CD14-positive monocyte (primary cell): Measurements from ENCODE around the gene UBIAD1. TPM values are rescaled to one million over a fixed set of nuclear protein-coding genes. Genes with fewer than 3 reads are reported as not detected.

ENCODE experiments used
- DNase-seq, 3 donors: peaks; one replicate each; pipeline ENCODE4 v3.0.0-alpha.2; 2011 to 2022
- H2AFZ ChIP-seq: 2 replicates; pipeline ENCODE4 v1.6.0; 2012; ENCODE audit warnings: mild to moderate bottlenecking, low read depth, low read length, inconsistent platforms; ENCODE audit not compliant: insufficient read depth, poor library complexity, severe bottlenecking
- H3K27ac ChIP-seq, 2 donors: 1 replicate in 1 of 2; 2 replicates in 1 of 2; pipeline ENCODE4 v1.5.1; 2012 to 2013; ENCODE audit warnings: low read length in 2 of 2, control low read depth in 1 of 2, inconsistent platforms in 1 of 2, low read depth in 1 of 2, mild to moderate bottlenecking in 1 of 2
- H3K27me3 ChIP-seq, 2 donors: one replicate each; pipeline versions ENCODE4 v1.6.0 to v1.6.1; 2011 to 2013; ENCODE audit warnings: low read length in 2 of 2; ENCODE audit not compliant: control insufficient read depth in 2 of 2, insufficient read depth in 2 of 2
- H3K36me3 ChIP-seq, 2 donors: replicated peaks in 1 of 2; 1 replicate in 1 of 2; 2 replicates in 1 of 2; pipeline versions ENCODE4 v1.5.1 to v1.6.1; 2012 to 2013; ENCODE audit warnings: low read length in 2 of 2, control low read depth in 1 of 2, inconsistent platforms in 1 of 2, mild to moderate bottlenecking in 1 of 2; ENCODE audit not compliant: insufficient read depth in 2 of 2, control insufficient read depth in 1 of 2
- H3K4me1 ChIP-seq, 2 donors: 1 replicate in 1 of 2; 2 replicates in 1 of 2; pipeline versions ENCODE4 v1.5.1 to v1.6.1; 2012 to 2013; ENCODE audit warnings: low read length in 2 of 2, control low read depth in 1 of 2, inconsistent platforms in 1 of 2, mild to moderate bottlenecking in 1 of 2, moderate library complexity in 1 of 2; ENCODE audit not compliant: insufficient read depth in 2 of 2, control insufficient read depth in 1 of 2
- H3K4me2 ChIP-seq: replicated peaks from 2 replicates; pipeline ENCODE3; 2012; ENCODE audit warnings: low read length, moderate library complexity, mild to moderate bottlenecking; ENCODE audit not compliant: poor library complexity, severe bottlenecking; ENCODE audit errors: extremely low read depth
- H3K4me3 ChIP-seq, 3 experiments: fragments of 200-600 bp in 1 of 3; sonication (generic) in 1 of 3; replicated peaks in 1 of 3; 1 replicate in 2 of 3; 2 replicates in 1 of 3; pipeline ENCODE4 v1.5.1; 2011 to 2013; ENCODE audit warnings: low read length in 3 of 3, mild to moderate bottlenecking in 3 of 3, control low read depth in 2 of 3, low read depth in 2 of 3, inconsistent platforms in 1 of 3, moderate library complexity in 1 of 3
- H3K79me2 ChIP-seq: 2 replicates; pipeline ENCODE4 v1.6.0; 2012; ENCODE audit warnings: mild to moderate bottlenecking, control low read depth, inconsistent platforms, low read length, moderate library complexity; ENCODE audit not compliant: insufficient read depth
- H3K9ac ChIP-seq: 2 replicates; pipeline ENCODE4 v1.6.0; 2017; ENCODE audit warnings: low read length, mild to moderate bottlenecking; ENCODE audit not compliant: insufficient read depth, poor library complexity, severe bottlenecking
- H3K9me3 ChIP-seq, 2 donors: replicated peaks in 1 of 2; 1 replicate in 1 of 2; 2 replicates in 1 of 2; pipeline versions ENCODE4 v1.5.1 to v1.6.1; 2012 to 2013; ENCODE audit warnings: low read length in 2 of 2, control low read depth in 1 of 2; ENCODE audit not compliant: control insufficient read depth in 1 of 2, insufficient read depth in 1 of 2
- H4K20me1 ChIP-seq: 2 replicates; pipeline ENCODE4 v1.6.0; 2012; ENCODE audit warnings: mild to moderate bottlenecking, low read length, control low read depth, moderate library complexity; ENCODE audit not compliant: insufficient read depth
- H3K27ac Mint-ChIP-seq, 7 donors: one replicate each; pipeline ENCODE4 v1.8.0; 2020; ENCODE audit warnings: mild to moderate bottlenecking in 7 of 7, mixed read lengths in 7 of 7, moderate library complexity in 6 of 7, inconsistent platforms in 2 of 7
- H3K27me3 Mint-ChIP-seq, 3 donors: one replicate each; pipeline ENCODE4 v1.8.0; 2021 to 2022; ENCODE audit warnings: low read depth in 3 of 3, mild to moderate bottlenecking in 3 of 3, mixed read lengths in 3 of 3, moderate library complexity in 3 of 3, inconsistent platforms in 1 of 3
- H3K36me3 Mint-ChIP-seq, 2 donors: one replicate each; pipeline ENCODE4 v1.8.0; 2020; ENCODE audit warnings: mixed read lengths in 2 of 2, inconsistent platforms in 1 of 2, mild to moderate bottlenecking in 1 of 2
- H3K4me1 Mint-ChIP-seq: one replicate; pipeline ENCODE4 v1.8.0; 2020; ENCODE audit warnings: mild to moderate bottlenecking, mixed read lengths
- H3K4me3 Mint-ChIP-seq, 2 donors: one replicate each; pipeline ENCODE4 v1.8.0; 2020; ENCODE audit warnings: mild to moderate bottlenecking in 2 of 2, mixed read lengths in 2 of 2, moderate library complexity in 1 of 2
- H3K9me3 Mint-ChIP-seq, 7 donors: one replicate each; pipeline ENCODE4 v1.8.0; 2020 to 2022; ENCODE audit warnings: mixed read lengths in 7 of 7, mild to moderate bottlenecking in 6 of 7, moderate library complexity in 6 of 7, inconsistent platforms in 2 of 7
- WGBS: methylation state at CpG from one replicate; pipeline ENCODE4 v1.1.5; 2013; ENCODE audit warnings: missing lambda C conversion rate; ENCODE audit not compliant: insufficient coverage; 5-methylcytosine and 5-hydroxymethylcytosine counted together
- intact Hi-C, 2 donors: fragments of 100-400 bp; cut with micrococcal nuclease; formaldehyde crosslinking; loops; one replicate each; pipeline versions ENCODE4 v1.15.0 to v1.15.1; 2023
- polyA plus RNA-seq, 3 donors: library from polyadenylated mRNA; depleted of rRNA in 1 of 3; unstranded in 2 of 3; stranded (reverse) in 1 of 3; fragments of 300-500 nt in 2 of 3; fragments of >200 nt in 1 of 3; fragmentation: Illumina TruSeq in 2 of 3; gene quantifications; 1 replicate in 2 of 3; 2 replicates in 1 of 3; pipeline ENCODE4 v1.2.3, GENCODE V29; 2012 to 2021
- TF ChIP-seq, protein P1 (sequence below): fragments of 200-600 bp; IDR thresholded peaks from one replicate; pipeline ENCODE4 v1.8.0; 2022; ENCODE audit warnings: antibody characterized with exemption, mild to moderate bottlenecking

Gene UBIAD1
- polyA plus RNA-seq, 3 donors: 4.3 to 10.5 (median 9.8) TPM

DNA sequence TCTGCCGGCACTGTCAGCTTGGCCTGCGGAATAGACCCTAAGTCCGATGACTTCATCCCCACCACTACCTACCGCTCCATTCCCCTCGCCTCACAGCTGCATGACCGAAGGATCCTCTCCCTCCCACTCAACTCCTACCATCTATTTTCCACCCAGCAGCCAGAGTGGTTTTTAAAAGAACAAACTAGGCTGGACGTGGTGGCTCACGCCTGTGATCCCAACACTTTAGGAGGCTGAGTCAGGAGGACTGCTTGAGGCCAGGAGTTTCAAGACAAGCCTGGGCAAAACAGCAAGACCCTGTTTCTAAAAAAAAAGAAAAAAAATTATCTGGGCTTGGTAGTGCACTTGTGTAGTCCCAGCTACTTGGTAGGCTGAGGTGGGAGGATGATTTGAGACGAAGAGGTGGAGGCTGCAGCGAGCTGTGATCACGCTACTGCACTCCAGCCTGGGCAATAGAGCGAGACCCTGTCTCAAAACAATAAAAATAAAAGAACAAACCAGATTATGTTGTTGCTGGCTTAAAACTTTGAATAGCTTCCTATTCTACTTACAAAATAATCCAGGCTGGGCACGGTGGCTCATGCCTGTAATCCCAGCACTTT, 59.0 kb downstream of the UBIAD1 start:
- TF ChIP-seq, protein P1, sequence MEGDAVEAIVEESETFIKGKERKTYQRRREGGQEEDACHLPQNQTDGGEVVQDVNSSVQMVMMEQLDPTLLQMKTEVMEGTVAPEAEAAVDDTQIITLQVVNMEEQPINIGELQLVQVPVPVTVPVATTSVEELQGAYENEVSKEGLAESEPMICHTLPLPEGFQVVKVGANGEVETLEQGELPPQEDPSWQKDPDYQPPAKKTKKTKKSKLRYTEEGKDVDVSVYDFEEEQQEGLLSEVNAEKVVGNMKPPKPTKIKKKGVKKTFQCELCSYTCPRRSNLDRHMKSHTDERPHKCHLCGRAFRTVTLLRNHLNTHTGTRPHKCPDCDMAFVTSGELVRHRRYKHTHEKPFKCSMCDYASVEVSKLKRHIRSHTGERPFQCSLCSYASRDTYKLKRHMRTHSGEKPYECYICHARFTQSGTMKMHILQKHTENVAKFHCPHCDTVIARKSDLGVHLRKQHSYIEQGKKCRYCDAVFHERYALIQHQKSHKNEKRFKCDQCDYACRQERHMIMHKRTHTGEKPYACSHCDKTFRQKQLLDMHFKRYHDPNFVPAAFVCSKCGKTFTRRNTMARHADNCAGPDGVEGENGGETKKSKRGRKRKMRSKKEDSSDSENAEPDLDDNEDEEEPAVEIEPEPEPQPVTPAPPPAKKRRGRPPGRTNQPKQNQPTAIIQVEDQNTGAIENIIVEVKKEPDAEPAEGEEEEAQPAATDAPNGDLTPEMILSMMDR: no peak
- Mint-ChIP-seq H3K27ac (no peak overlapping the region), H3K4me3 (no peak overlapping the region), H3K9me3 (no peaks in the 10 kb centered on the region), H3K36me3 (no peaks in the 10 kb centered on the region), H3K4me1 (no peaks in the 10 kb centered on the region), H3K27me3 (peaks cover 3 to 6% (median 4%) of the 10 kb centered on the region in 3 donors)
- intact Hi-C loops: no loop called here
- Histone ChIP-seq H3K27me3 (no peaks in the 10 kb centered on the region), H3K79me2 (no peaks in the 10 kb centered on the region), H4K20me1 (no peaks in the 10 kb centered on the region), H3K36me3 (no peaks in the 10 kb centered on the region), H3K4me1 (no peaks in the 10 kb centered on the region), H2AFZ (no peak overlapping the region), H3K4me3 (no peak overlapping the region), H3K9me3 (no peaks in the 10 kb centered on the region), H3K9ac (no peak overlapping the region), H3K4me2 (no peak overlapping the region), H3K27ac (no peak overlapping the region)
- DNase-seq: no peak
- WGBS: 95% methylated on average over 8 of the region's 13 CpGs

DNA sequence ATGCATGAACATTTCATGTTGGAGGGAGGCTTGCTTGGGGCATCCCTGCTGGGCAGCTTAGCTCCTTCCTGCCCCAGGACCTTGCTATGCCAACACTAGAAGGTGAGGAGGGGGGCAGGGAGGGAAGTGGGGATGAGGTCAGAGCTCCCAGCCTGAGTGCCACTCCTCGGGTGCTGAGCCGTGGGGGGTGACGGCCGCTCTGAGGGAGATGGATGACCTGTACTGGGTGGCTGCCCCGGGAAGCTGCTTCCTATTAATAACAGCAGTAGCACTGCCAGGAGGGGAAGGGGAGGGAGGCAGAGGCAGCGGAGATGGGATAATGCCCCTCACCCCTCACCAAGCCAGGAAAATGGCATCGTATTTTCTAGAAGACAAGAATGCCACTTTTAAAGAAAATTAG, 60.6 kb downstream of the UBIAD1 start:
- no peaks in the 10 kb centered on the region for H4K20me1 ChIP-seq
- no peaks in the 10 kb centered on the region for H3K4me1 ChIP-seq
- H2AFZ ChIP-seq: no peak overlapping the region
- H3K27me3 ChIP-seq: peaks cover 0 to 2% of the 10 kb centered on the region in 2 donors
- no peak overlapping the region for H3K4me2 ChIP-seq
- TF ChIP-seq, protein P1: no peak
- Mint-ChIP-seq H3K4me3 (no peak overlapping the region), H3K9me3 (peaks cover 0 to 3% (median 0%) of the 10 kb centered on the region in 7 donors), H3K27ac (peak overlapping the region in 1 of 7 donors; percentile 35), H3K36me3 (no peaks in the 10 kb centered on the region), H3K4me1 (peaks cover 2% of the 10 kb centered on the region), H3K27me3 (peaks cover 3 to 13% (median 10%) of the 10 kb centered on the region in 3 donors)
- H3K27ac ChIP-seq: no peak overlapping the region
- DNase-seq: no peak
- H3K9me3 ChIP-seq: no peaks in the 10 kb centered on the region
- WGBS: no CpG with 5 or more reads among the region's 7 CpGs
- no peaks in the 10 kb centered on the region for H3K36me3 ChIP-seq
- no peak overlapping the region for H3K4me3 ChIP-seq
- intact Hi-C loops: no loop called here
- no peak overlapping the region for H3K9ac ChIP-seq
- no peaks in the 10 kb centered on the region for H3K79me2 ChIP-seq
